ENCODE data around the gene CDK8.
A peak's percentile ranks its signal among the peaks of the same experiment; 100 is the strongest.

The CDK8 gene

GRCh38 chr13:26300140-26300539 lies 46.2 kb downstream of the CDK8 start:
- peak; percentile 85 for ATAC-seq

GRCh38 chr13:26305676-26306075 lies 51.7 kb downstream of the CDK8 start:
- TF ChIP-seq ZFP30 (CRISPR knock-in tag; IDR thresholded peaks at IDR 0.05) = no peak
- no peak for TF ChIP-seq ISL1 (CRISPR knock-in tag; IDR thresholded peaks at IDR 0.05)
- TF ChIP-seq CSRNP3 (CRISPR knock-in tag; IDR thresholded peaks at IDR 0.05) = no peak
- TF ChIP-seq ESRRG (CRISPR knock-in tag; IDR thresholded peaks at IDR 0.05) = no peak
- TF ChIP-seq ZNF565 (CRISPR knock-in tag; conservative IDR thresholded peaks at IDR 0.05; ENCODE audit: low read depth) = no peak
- no peak for TF ChIP-seq ARNTL (CRISPR knock-in tag; IDR thresholded peaks at IDR 0.05; ENCODE audit: borderline replicate concordance, low read depth)
- no peak for TF ChIP-seq ZNF8 (CRISPR knock-in tag; IDR thresholded peaks at IDR 0.05)
- no peak for TF ChIP-seq TCF4 (CRISPR knock-in tag; IDR thresholded peaks at IDR 0.05; ENCODE audit: borderline replicate concordance)
- TF ChIP-seq CSDC2 (CRISPR knock-in tag; IDR thresholded peaks at IDR 0.05) = no peak
- TF ChIP-seq PATZ1 (CRISPR knock-in tag; IDR thresholded peaks at IDR 0.05; ENCODE audit: borderline replicate concordance) = no peak
- no peak for TF ChIP-seq ZC3H10 (CRISPR knock-in tag; IDR thresholded peaks at IDR 0.05)
- TF ChIP-seq RARB (CRISPR knock-in tag; IDR thresholded peaks at IDR 0.05) = no peak
- TF ChIP-seq ZNF70 (CRISPR knock-in tag; IDR thresholded peaks at IDR 0.05) = no peak
- ATAC-seq = no peak

More at GRCh38 chr13:26300140-26300539, 46.2 kb downstream of the CDK8 start:
- TF ChIP-seq ISL1 (CRISPR knock-in tag; IDR thresholded peaks at IDR 0.05) = peak; percentile 56
- TF ChIP-seq PPARA (CRISPR knock-in tag; IDR thresholded peaks at IDR 0.05; ENCODE audit: borderline replicate concordance) = no peak
- TF ChIP-seq ESRRG (CRISPR knock-in tag; IDR thresholded peaks at IDR 0.05) = no peak
- TF ChIP-seq PATZ1 (CRISPR knock-in tag; IDR thresholded peaks at IDR 0.05; ENCODE audit: borderline replicate concordance) = 0 out of 2 replicates have a peak, but pooled peaks have one; percentile 57
- TF ChIP-seq ZNF70 (CRISPR knock-in tag; IDR thresholded peaks at IDR 0.05) = no peak
- TF ChIP-seq OSR1 (CRISPR knock-in tag; IDR thresholded peaks at IDR 0.05) = no peak

- no peak for ATAC-seq
- TF ChIP-seq PPARA (CRISPR knock-in tag; IDR thresholded peaks at IDR 0.05; ENCODE audit: borderline replicate concordance) (no peak), POU6F1 (CRISPR knock-in tag; IDR thresholded peaks at IDR 0.05; ENCODE audit: borderline replicate concordance, low read depth) (no peak), SNAI2 (CRISPR knock-in tag; IDR thresholded peaks at IDR 0.05) (no peak), ZNF70 (CRISPR knock-in tag; IDR thresholded peaks at IDR 0.05) (no peak), ARNTL (CRISPR knock-in tag; IDR thresholded peaks at IDR 0.05; ENCODE audit: borderline replicate concordance, low read depth) (no peak), ZC3H10 (CRISPR knock-in tag; IDR thresholded peaks at IDR 0.05) (no peak), RARB (CRISPR knock-in tag; IDR thresholded peaks at IDR 0.05) (no peak), CSDC2 (CRISPR knock-in tag; IDR thresholded peaks at IDR 0.05) (no peak), CSRNP3 (CRISPR knock-in tag; IDR thresholded peaks at IDR 0.05) (no peak), ZNF8 (CRISPR knock-in tag; IDR thresholded peaks at IDR 0.05) (no peak), ZNF565 (CRISPR knock-in tag; conservative IDR thresholded peaks at IDR 0.05; ENCODE audit: low read depth) (no peak), TOX (CRISPR knock-in tag; IDR thresholded peaks at IDR 0.05; ENCODE audit: borderline replicate concordance) (no peak), CREB5 (CRISPR knock-in tag; IDR thresholded peaks at IDR 0.05; ENCODE audit: low read depth) (no peak), TCF4 (CRISPR knock-in tag; IDR thresholded peaks at IDR 0.05; ENCODE audit: borderline replicate concordance) (no peak), OSR1 (CRISPR knock-in tag; IDR thresholded peaks at IDR 0.05) (no peak), PATZ1 (CRISPR knock-in tag; IDR thresholded peaks at IDR 0.05; ENCODE audit: borderline replicate concordance) (no peak)
These were observed 53.8 kb downstream of the CDK8 start for GRCh38 chr13:26307701-26308100.

All from SK-N-SH treated with all-trans-retinoic acid at 6 μM for 48 hours (cell line).